Epithelial cell of prostate (primary cell): ENCODE results near the gene DIAPH3.
A peak's percentile ranks its signal among the peaks of the same experiment; 100 is the strongest.

Experiments used
- DNase-seq: peaks from one replicate; pipeline ENCODE4 v3.0.0-alpha.2; 2011; ENCODE audit warnings: low read depth, low spot score
- H3K27ac ChIP-seq: fragments of 450-650 bp; 2 replicates; pipeline ENCODE4 v1.5.1; 2017; ENCODE audit warnings: mild to moderate bottlenecking

DIAPH3 gene

DNA sequence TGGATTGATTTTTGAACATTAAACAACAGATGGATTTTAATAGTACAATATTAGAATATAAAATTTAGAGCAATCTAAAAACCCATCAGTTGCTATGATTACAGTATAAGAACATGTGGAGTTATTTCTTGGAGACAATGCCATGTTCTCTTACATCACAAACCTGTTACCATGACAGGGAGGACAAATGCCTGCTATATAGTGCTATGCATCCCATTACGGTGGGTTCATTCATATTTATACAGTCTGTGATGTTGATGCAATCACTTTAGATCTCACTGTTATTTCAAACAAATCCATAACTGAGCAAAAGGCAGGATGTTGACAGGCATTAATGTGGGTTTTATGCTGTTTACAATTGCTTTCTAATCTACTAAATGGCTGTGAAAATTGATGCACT, 467.5 kb downstream of the DIAPH3 start:
- H3K27ac ChIP-seq = no peak overlapping the region
- DNase-seq = no peak

DNA sequence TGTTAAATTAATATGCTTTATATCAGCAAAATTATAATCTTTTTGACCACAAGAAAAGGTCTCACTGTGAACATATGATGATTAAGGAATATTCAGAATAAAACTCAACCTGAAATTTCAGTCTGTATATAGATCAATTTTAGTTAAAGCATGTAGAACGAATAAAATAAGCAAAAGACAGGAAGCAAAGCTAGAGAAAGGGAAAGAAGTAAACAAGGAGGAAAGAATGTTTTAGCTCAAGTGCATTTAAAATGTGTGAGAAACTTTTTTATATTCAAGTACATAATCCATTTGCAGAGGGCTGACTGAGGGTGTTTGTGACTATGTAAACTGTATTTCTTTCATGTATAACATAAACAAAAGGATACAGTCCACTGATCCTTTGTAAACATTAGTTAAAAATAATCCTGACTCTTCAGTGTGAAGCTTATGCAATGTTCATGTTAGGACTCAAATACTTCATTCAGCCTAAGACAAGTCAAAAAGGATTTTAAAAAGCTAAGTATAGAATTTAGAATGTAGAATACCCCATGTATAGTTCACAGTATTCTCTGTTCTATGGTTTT, 472.1 kb downstream of the DIAPH3 start:
- H3K27ac ChIP-seq = no peak overlapping the region
- DNase-seq = no peak

GRCh38 chr13:59690857-59691500, 472.7 kb downstream of the DIAPH3 start:
- DNase-seq = no peak
- no peak overlapping the region for H3K27ac ChIP-seq

DNA sequence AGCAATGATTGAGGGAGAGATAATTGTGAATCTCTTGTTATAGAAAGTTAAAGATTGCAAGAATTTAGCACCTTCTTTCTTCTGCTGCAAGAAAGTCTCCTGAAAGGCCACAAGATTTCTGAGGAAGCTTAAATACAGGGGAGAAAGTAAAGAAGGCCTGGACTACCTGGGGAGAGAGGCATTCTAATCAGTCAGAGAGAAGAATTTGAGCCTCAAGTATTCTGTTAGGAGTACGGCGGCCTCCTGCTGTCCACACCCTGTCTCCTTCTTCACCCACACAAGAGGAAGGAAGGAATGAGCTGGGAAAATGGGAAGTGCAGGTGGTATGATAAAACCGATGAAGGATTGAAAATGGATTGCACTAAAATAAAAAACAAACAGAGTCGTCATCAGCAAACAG, 474.7 kb downstream of the DIAPH3 start:
- DNase-seq = no peak
- H3K27ac ChIP-seq = no peak overlapping the region

- H3K27ac ChIP-seq = no peak overlapping the region
Observed at GRCh38 chr13:59686798-59687394, 476.8 kb downstream of the DIAPH3 start.

GRCh38 chr13:59684105-59684504, 479.6 kb downstream of the DIAPH3 start:
- DNase-seq = no peak

More at GRCh38 chr13:59686798-59687394, 476.8 kb downstream of the DIAPH3 start:
- no peak for DNase-seq

GRCh38 chr13:59681636-59682311, 482.0 kb downstream of the DIAPH3 start:
- no peak for DNase-seq
- peak overlapping the region; percentile 36 for H3K27ac ChIP-seq

More at GRCh38 chr13:59684105-59684504, 479.6 kb downstream of the DIAPH3 start:
- H3K27ac ChIP-seq = no peak overlapping the region

DNA sequence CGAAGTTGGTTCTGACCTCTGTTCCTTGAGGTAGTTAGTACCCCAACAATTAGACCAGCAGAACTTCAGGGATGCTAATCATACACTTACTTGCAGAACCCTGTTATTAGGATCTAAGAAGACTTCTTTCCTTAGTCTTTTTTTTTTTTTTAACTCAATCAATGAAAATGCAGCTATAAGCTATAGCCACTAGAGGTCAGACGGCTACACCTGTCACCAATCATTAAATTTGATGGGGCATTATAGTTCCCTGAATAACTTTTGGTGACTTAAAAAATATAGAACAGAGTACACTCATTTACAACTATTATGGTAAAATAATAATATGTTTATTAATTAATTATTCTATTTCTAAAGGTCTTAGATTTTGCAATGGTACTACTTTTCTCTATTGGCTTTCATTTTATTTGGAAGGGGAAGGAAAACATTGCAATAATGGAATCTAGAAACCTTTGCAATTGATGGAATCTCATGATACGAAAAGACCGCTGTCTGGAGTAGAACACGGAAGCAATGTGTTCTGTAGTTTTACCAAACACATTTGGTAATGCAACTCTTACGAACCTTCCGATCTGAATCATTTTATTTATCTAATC, 483.2 kb downstream of the DIAPH3 start:
- no peak for DNase-seq
- no peak overlapping the region for H3K27ac ChIP-seq

DNA sequence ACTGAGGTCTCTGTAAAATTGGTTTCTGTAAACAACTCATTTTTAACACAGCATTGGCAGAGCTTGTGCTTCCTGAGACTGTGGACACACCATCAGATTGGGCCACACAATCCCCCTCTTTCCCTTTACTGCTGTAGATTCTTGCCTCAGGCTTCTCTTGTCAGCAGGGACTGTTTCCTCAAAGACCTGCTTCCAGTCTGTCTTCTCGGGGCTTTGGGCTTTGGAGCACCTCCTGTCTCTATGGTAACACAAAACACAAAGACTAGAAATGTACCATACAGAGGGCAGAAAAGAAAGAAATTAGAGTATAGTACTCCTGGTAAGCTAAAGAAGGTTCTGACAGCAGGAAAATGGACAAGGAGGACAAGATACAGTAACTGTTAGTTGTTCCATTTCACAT, 484.5 kb downstream of the DIAPH3 start:
- DNase-seq = no peak
- H3K27ac ChIP-seq = no peak overlapping the region

DNA sequence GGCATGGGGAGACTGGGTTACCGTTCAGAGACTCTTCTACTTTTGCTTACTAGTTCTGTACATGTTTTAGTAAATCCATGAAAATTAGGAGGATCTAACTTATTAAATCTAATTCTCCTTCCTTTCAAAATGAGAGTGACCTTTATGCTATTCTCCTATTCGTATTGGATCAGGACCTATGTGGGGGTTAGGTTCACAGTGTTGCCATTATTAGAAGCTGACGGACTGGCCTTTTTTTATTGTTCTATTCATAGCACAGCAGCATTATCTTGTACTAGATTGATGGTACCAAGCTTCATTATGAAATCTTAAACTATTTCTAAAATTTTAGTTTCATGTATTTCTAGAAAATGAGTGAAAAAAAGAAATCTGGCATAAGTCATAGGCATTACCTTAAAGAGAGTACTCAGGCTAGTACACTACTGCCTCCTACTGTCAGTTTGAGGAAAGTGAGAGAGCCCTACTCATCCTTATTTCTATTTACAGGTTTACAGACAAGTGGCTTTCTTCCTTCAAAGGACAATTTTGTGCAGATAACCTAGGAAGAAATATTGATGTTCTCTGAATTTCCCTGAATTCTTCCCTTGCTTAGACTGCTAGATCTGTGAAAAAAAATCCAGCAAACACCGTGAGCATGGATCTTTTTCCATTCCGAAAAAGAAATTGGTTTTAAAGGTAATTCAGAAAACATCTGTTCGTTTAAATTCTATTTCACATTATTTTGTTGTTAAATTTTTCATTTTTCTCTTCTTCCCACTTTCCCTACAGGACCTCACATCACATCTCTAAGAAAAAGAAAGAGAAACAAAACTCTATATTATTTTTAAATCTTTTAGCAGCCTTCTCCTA, 485.5 kb downstream of the DIAPH3 start:
- DNase-seq = peak; percentile 2
- no peak overlapping the region for H3K27ac ChIP-seq

DNA sequence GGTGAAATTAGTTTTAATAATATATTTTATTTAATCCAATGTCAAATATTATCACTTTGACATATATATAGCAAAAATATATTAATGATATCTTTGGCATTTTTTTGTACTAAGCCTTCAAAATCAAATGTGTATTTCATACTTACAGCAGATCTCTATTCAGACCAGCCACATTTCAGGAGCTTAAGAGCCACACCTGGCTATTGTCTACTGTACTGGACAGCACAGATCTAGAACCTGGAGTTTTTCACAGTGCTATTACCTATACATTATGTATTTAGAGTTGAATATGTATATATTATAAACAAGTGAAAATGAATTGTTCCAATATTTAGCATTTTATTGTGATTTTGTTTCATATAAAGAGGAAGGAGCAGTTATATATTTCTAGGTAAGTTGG, 486.3 kb downstream of the DIAPH3 start:
- no peak overlapping the region for H3K27ac ChIP-seq
- no peak for DNase-seq

DNA sequence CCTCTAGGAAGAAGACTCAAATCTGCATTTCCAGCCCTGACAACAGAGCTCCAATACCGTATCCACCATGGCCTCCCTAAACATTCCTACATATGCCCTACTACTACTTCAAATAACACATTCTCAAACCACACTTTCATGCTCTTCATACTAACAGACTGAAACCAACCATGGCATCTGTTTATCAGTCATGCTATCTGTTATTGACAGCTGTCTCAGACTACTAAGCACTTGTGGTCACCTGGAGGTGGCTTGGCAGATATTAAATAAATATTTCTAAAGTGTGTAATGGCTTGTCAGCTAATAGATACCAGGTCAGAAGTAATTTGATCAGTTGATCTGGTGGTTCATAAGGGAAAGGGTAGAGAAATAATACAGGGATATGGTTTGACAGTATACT, 489.1 kb downstream of the DIAPH3 start:
- no peak overlapping the region for H3K27ac ChIP-seq
- no peak for DNase-seq

GRCh38 chr13:59673286-59673685, 490.4 kb downstream of the DIAPH3 start:
- DNase-seq = no peak
- H3K27ac ChIP-seq = no peak overlapping the region

DNA sequence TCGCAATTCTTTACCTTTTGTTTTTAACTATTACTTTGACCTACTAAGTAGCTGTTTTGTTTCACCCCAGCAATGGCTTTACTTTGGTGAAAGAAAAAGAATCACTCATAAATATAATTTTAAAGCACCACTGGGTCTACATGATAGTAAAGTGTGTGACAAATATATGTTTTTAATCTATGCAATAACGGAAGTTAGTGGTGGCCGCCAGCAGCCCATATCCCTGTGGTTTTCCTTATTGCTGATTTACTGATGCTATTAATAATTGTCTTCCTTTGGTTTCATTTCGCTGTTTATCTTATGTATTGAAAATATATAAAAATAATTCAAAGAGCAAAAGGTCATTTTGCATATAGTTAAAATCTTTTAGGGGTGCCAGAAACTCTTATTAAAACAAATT, 491.3 kb downstream of the DIAPH3 start:
- DNase-seq = no peak
- no peak overlapping the region for H3K27ac ChIP-seq

DNA sequence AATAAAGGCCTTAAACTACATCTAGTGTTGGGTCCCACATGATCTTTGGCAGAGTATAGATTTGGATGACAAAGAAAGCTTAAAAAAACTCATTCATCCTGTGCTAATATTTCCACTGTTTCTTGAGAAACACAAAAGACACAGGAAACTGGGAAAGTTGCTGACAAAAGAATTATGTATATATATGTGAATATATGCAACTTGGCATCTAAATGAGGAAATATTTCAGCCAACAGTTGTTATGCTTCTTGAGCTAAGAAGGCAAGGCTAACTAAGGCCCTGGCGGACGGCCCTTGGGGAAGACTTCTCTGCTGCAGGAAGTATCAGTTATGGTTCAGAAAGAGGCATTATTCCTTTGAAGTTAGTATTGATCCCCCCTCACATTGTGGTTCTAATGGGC, 491.8 kb downstream of the DIAPH3 start:
- DNase-seq = no peak
- H3K27ac ChIP-seq = no peak overlapping the region

- no peak overlapping the region for H3K27ac ChIP-seq
- no peak for DNase-seq
Observed at GRCh38 chr13:59666504-59666903, 497.2 kb downstream of the DIAPH3 start.

DNA sequence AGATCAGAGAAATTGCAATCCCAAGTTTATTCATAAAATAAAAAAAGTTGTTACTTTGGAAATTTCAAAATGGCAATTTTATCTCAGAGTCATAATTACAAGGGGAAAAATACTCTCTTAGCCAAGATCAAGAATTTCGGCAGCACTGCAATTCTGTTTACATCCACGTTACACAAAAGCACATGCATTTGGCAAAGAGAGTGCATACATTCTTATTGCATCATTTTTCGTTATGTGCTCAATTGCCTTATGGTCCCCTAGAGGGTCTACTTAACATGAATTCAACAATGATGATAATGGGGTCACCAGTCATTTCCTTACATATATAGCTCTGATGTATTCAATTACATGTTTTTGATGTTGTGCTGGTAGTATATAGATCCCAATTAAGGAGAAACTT, 498.0 kb downstream of the DIAPH3 start:
- DNase-seq = no peak
- no peak overlapping the region for H3K27ac ChIP-seq

DNA sequence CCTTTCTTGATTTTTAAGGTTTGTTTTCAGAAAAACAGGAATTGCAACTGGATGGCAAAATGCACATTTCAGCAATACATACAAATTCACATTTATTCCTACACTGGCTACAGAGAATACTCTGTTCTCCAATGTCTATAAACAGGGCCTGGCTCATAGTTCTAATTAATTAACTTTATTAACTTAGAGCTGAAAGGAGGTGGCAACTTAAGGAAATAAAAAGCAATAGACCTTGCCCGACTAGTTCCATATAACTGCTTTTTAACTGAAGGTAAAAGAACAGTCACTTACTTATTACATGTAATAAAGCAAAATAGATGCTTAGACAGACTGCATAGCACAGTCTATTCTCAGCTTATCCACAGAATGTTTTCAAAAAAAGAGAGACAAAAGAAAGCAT, 498.5 kb downstream of the DIAPH3 start:
- no peak for DNase-seq

GRCh38 chr13:59664586-59664985, 499.1 kb downstream of the DIAPH3 start:
- DNase-seq = no peak
- H3K27ac ChIP-seq = no peak overlapping the region

More for the DNA sequence above, 498.5 kb downstream of the DIAPH3 start:
- H3K27ac ChIP-seq = no peak overlapping the region

GRCh38 chr13:59663707-59664106, 500.0 kb downstream of the DIAPH3 start:
- H3K27ac ChIP-seq = no peak overlapping the region
- DNase-seq = no peak
